GM19351 (cell line): ENCODE measurements around the gene CACNA2D1.

Experiments
- ATAC-seq: cut with Tn5 transposase; IDR thresholded peaks from one replicate; pipeline ENCODE4 v1.9.1; 2021; ENCODE audit warnings: mild to moderate bottlenecking, moderate library complexity; ENCODE audit not compliant: unreplicated experiment

The CACNA2D1 gene

GRCh38 chr7:81902536-81902935 is 541.0 kb downstream of the CACNA2D1 start:
- no peak for ATAC-seq
